ENCODE data around the gene ENDOV.

DNA sequence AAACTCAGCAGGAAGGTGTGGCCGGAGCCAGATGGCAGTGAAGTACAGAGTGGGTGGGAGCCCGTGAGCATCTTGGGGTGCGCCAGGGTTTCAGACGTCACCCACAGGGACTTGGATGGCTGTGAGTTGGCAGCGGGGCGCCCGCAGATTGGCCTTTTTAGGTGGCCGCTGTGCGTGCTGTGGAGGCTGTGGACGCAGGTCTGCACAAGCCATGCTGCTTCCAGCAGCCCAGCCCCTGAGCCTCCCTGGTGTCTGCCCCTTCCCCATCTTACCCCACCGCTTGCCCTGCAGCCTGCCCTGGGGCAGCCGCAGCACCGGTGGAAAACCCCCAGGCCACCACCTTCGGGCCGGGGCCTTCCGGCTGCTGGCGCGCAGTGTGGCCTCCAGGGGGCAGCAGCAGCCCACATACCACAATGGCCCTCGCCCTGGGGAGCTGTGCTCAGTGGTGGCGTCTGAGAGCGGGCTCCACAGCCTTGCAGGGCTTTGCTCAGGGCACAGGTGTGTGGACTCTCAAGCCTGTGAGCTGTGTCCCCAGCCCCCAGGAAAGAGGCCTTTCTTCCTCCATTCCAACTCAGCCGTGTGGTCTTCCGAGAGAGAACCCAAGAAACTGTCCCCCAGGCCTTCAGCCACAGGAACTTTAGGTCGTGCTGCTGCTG, 11.8 kb downstream of the ENDOV start:
- TF ChIP-seq CTCF (IDR thresholded peaks at IDR 0.05; ENCODE audit: borderline replicate concordance, extremely low read depth, low read length, poor library complexity, severe bottlenecking) (peak; percentile 99), EZH2 (IDR thresholded peaks at IDR 0.05; ENCODE audit: borderline replicate concordance, low read depth, low read length, severe bottlenecking) (no peak)

Measured in DND-41 (cell line).